PC-9 (cell line): Measurements from ENCODE around the gene GPHN. TPM values are rescaled to one million over a fixed set of nuclear protein-coding genes. Genes with fewer than 3 reads are reported as not detected.

ENCODE experiments used
- BruUV-seq: library from RNA; stranded (reverse); fragments of 400-500 nt; replicated peaks from 2 replicates; lab custom pipeline; 2021; lab: Mats Ljungman, UMichigan
- CTCF ChIA-PET: fragments of 300-600 bp; sonication (Branson Sonifier 250); formaldehyde crosslinking; loops from one replicate; lab custom pipeline; 2022; ENCODE audit warnings: antibody characterized with exemption; lab: Charles Lee
- POLR2A ChIA-PET: fragments of 300-600 bp; sonication (Branson Sonifier 250); formaldehyde crosslinking; loops from one replicate; lab custom pipeline; 2022; ENCODE audit warnings: antibody characterized with exemption; ENCODE audit not compliant: unreplicated experiment; lab: Charles Lee
- DNase-seq, 2 experiments: peaks; one replicate each; pipeline versions ENCODE4 v3.0.0 to v3.0.0-alpha.2; 2015 to 2022; ENCODE audit warnings: mixed read lengths in 1 of 2
- H2AFZ ChIP-seq: fragments of 200-600 bp; sonication (generic); 2 replicates; pipeline ENCODE4 v1.8.1; 2017; ENCODE audit warnings: antibody characterized with exemption
- H3F3A ChIP-seq: fragments of 200-600 bp; sonication (generic); 2 replicates; pipeline ENCODE4 v1.8.1; 2017; ENCODE audit warnings: antibody characterized with exemption, mild to moderate bottlenecking, low read depth; ENCODE audit not compliant: insufficient read depth
- H3K27ac ChIP-seq: fragments of 200-600 bp; sonication (generic); 2 replicates; pipeline ENCODE4 v1.6.1; 2016; ENCODE audit warnings: mixed run types
- H3K27me3 ChIP-seq: fragments of 200-600 bp; sonication (generic); 2 replicates; pipeline ENCODE4 v1.6.1; 2016; ENCODE audit warnings: low read depth, mixed run types; ENCODE audit not compliant: insufficient read depth
- H3K36me3 ChIP-seq: fragments of 200-600 bp; sonication (generic); 2 replicates; pipeline ENCODE4 v1.6.1; 2016; ENCODE audit warnings: low read depth, mixed run types
- H3K4me1 ChIP-seq: fragments of 200-600 bp; sonication (generic); replicated peaks from 2 replicates; pipeline ENCODE4 v1.6.1; 2016; ENCODE audit warnings: mixed run types; ENCODE audit not compliant: insufficient read depth
- H3K4me2 ChIP-seq: fragments of 200-600 bp; sonication (generic); 2 replicates; pipeline ENCODE4 v1.6.1; 2017; ENCODE audit warnings: mixed run types
- H3K4me3 ChIP-seq: fragments of 200-600 bp; sonication (generic); 2 replicates; pipeline ENCODE4 v1.6.1; 2016; ENCODE audit warnings: mixed run types
- H3K79me2 ChIP-seq: fragments of 200-600 bp; sonication (generic); 2 replicates; pipeline ENCODE4 v1.6.1; 2017; ENCODE audit warnings: low read depth, mixed run types
- H3K9me2 ChIP-seq: fragments of 200-600 bp; sonication (generic); 2 replicates; pipeline ENCODE4 v1.8.1; 2017; ENCODE audit warnings: mild to moderate bottlenecking; ENCODE audit not compliant: insufficient read depth
- H3K9me3 ChIP-seq: fragments of 200-600 bp; sonication (generic); 2 replicates; pipeline ENCODE4 v1.8.1; 2016; ENCODE audit warnings: low read depth; ENCODE audit not compliant: insufficient read depth
- H4K20me1 ChIP-seq: fragments of 200-600 bp; sonication (generic); 2 replicates; pipeline ENCODE4 v1.8.1; 2017; ENCODE audit not compliant: insufficient read depth
- CTCF ChIP-seq: fragments of 200-600 bp; sonication (generic); conservative IDR thresholded peaks from 2 replicates; pipeline ENCODE4 v1.6.1; 2017; ENCODE audit warnings: mixed run types, antibody characterized with exemption, mild to moderate bottlenecking, moderate library complexity
- EZH2 ChIP-seq: fragments of 200-600 bp; sonication (generic); IDR thresholded peaks from 2 replicates; pipeline ENCODE4 v1.8.0; 2017; ENCODE audit warnings: antibody characterized with exemption, low read depth
- intact Hi-C: fragments of 100-400 bp; cut with micrococcal nuclease; formaldehyde crosslinking; loops from one replicate; pipeline ENCODE4 v1.10.0; 2022; ENCODE audit not compliant: unreplicated experiment
- total RNA-seq: library from RNA; stranded (reverse); gene quantifications from 2 replicates; pipeline ENCODE4 v1.2.3, GENCODE V29; 2021

Gene GPHN
- total RNA-seq, 1 experiment from 2014 or later = 18.3 TPM

- BruUV-seq = no TSS peak
- Histone ChIP-seq H3K4me3 (no peak overlapping the region), H3K9me2 (no peaks in the 10 kb centered on the region), H3K9me3 (peaks cover 14% of the 10 kb centered on the region), H3F3A (no peaks in the 10 kb centered on the region), H3K79me2 (no peaks in the 10 kb centered on the region), H3K36me3 (no peaks in the 10 kb centered on the region), H4K20me1 (no peaks in the 10 kb centered on the region), H3K27me3 (no peaks in the 10 kb centered on the region), H2AFZ (no peak overlapping the region), H3K27ac (no peak overlapping the region), H3K4me1 (no peaks in the 10 kb centered on the region), H3K4me2 (no peak overlapping the region)
- intact Hi-C loops = no loop called here
- ChIA-PET POLR2A (no interaction called here), CTCF (no interaction called here)
- TF ChIP-seq CTCF (no peak), EZH2 (no peak)
- no peak for DNase-seq
These were observed 34.7 kb upstream of the GPHN start for GRCh38 chr14:66473223-66473622.

GRCh38 chr14:66476964-66477363, 31.0 kb upstream of the GPHN start:
- H3K79me2 ChIP-seq = no peaks in the 10 kb centered on the region
- no peaks in the 10 kb centered on the region; the same call in 1 of the 2 replicates for H3K9me2 ChIP-seq
- no TSS peak for BruUV-seq
- CTCF ChIA-PET = no interaction called here
- H3K9me3 ChIP-seq = no peaks in the 10 kb centered on the region
- no peaks in the 10 kb centered on the region for H3K27me3 ChIP-seq
- H2AFZ ChIP-seq = no peak overlapping the region
- no peak for TF ChIP-seq CTCF
- no peaks in the 10 kb centered on the region for H4K20me1 ChIP-seq
- H3K4me3 ChIP-seq = no peak overlapping the region
- no peak overlapping the region for H3K4me2 ChIP-seq
- H3K36me3 ChIP-seq = no peaks in the 10 kb centered on the region
- DNase-seq = no peak
- intact Hi-C loops = no loop called here
- no peak overlapping the region for H3K27ac ChIP-seq
- H3K4me1 ChIP-seq = no peaks in the 10 kb centered on the region
- POLR2A ChIA-PET = no interaction called here
- H3F3A ChIP-seq = no peaks in the 10 kb centered on the region

GRCh38 chr14:66477567-66477966, 30.4 kb upstream of the GPHN start:
- Histone ChIP-seq H3K36me3 (no peaks in the 10 kb centered on the region), H4K20me1 (no peaks in the 10 kb centered on the region), H3K4me3 (no peak overlapping the region), H3K9me2 (no peaks in the 10 kb centered on the region; the same call in 1 of the 2 replicates), H3K27ac (no peak overlapping the region), H3F3A (no peaks in the 10 kb centered on the region), H3K4me1 (peaks cover under 1% of the 10 kb centered on the region), H2AFZ (no peak overlapping the region), H3K4me2 (no peak overlapping the region), H3K9me3 (no peaks in the 10 kb centered on the region), H3K27me3 (no peaks in the 10 kb centered on the region), H3K79me2 (no peaks in the 10 kb centered on the region)
- ChIA-PET POLR2A (no interaction called here), CTCF (no interaction called here)
- DNase-seq = no peak
- no TSS peak for BruUV-seq
- intact Hi-C loops = no loop called here
- no peak for TF ChIP-seq CTCF
- TF ChIP-seq EZH2 = no peak
